Measurements from ENCODE around the gene COL6A2.

GRCh38 chr21:46067505-46068201 lies 30.3 kb upstream of the COL6A2 start:
- TF ChIP-seq, protein P1, sequence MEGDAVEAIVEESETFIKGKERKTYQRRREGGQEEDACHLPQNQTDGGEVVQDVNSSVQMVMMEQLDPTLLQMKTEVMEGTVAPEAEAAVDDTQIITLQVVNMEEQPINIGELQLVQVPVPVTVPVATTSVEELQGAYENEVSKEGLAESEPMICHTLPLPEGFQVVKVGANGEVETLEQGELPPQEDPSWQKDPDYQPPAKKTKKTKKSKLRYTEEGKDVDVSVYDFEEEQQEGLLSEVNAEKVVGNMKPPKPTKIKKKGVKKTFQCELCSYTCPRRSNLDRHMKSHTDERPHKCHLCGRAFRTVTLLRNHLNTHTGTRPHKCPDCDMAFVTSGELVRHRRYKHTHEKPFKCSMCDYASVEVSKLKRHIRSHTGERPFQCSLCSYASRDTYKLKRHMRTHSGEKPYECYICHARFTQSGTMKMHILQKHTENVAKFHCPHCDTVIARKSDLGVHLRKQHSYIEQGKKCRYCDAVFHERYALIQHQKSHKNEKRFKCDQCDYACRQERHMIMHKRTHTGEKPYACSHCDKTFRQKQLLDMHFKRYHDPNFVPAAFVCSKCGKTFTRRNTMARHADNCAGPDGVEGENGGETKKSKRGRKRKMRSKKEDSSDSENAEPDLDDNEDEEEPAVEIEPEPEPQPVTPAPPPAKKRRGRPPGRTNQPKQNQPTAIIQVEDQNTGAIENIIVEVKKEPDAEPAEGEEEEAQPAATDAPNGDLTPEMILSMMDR (IDR thresholded peaks at IDR 0.05) = no peak
- TF ChIP-seq POLR2AphosphoS5 (IDR thresholded peaks at IDR 0.05) (no peak), POLR2A (IDR thresholded peaks at IDR 0.05) (no peak)

Data from suprapubic skin (tissue), 4 donors.